Activated CD8-positive, alpha-beta T cell treated with anti-CD3 and anti-CD28 coated beads for 36 hours (primary cell): ENCODE measurements around the gene LCOR. TPM values are rescaled to one million over a fixed set of nuclear protein-coding genes. Genes with fewer than 3 reads are reported as not detected.

Source experiments
- microRNA-seq: library from miRNA; unstranded; fragments of <30 nt; microRNA quantifications from one replicate; pipeline ENCODE4 v1.2.0, GENCODE V29; 2022; ENCODE audit warnings: borderline microRNAs expressed, borderline replicate concordance
- total RNA-seq, 2 experiments: library from RNA; stranded (reverse); gene quantifications; one replicate each; pipeline ENCODE4 v1.2.3, GENCODE V29; 2021

The LCOR gene
- total RNA-seq, 2 experiments from 2014 or later, result 20.6 to 24.3 TPM

Small RNAs within 50 kb of the gene (microRNA-seq; reads per million reads assigned to microRNA genes)
- not detected for gene MIR607

Other genes with a start within 250 kb of the LCOR start
- gene TM9SF3, start 245.3 kb upstream of the LCOR start, total RNA-seq, result 10 to 100 TPM; 66.4 to 71.1 TPM
- gene PIK3AP1, start 111.8 kb upstream of the LCOR start, total RNA-seq, result 1 to 10 TPM; 4.1 to 4.7 TPM